ENCODE results near the gene CDH23. TPM values are rescaled to one million over a fixed set of nuclear protein-coding genes. Genes with fewer than 3 reads are reported as not detected.

The CDH23 gene
- total and polyA plus RNA-seq, 2 of the 8 experiments (the other 6 are each of a cell fraction or from before 2014, with no cell fraction given) = 1.9 to 4.9 TPM

- no peak for TF ChIP-seq CHD7 (IDR thresholded peaks at IDR 0.05; ENCODE audit: insufficient replicate concordance, low read length)
- TF ChIP-seq ASH2L (IDR thresholded peaks at IDR 0.05; ENCODE audit: low read length) = no peak
Observed at GRCh38 chr10:71370031-71370430, 26.7 kb upstream of the CDH23 start (continued).
